Ureter (tissue), 1 donor: ENCODE measurements around the gene ADAP1. TPM values are rescaled to one million over a fixed set of nuclear protein-coding genes. Genes with fewer than 3 reads are reported as not detected.
"Not testable (repeated sequence)": the region's sequence is repeated elsewhere in the genome, so short reads cannot be mapped to it uniquely, and the experiment has no call there.

Experiments used
- DNase-seq: peaks from one replicate; pipeline ENCODE4 v3.0.0-alpha.2; 2020; ENCODE audit warnings: low spot score
- total RNA-seq: library from RNA; stranded (reverse); gene quantifications from one replicate; pipeline ENCODE4 v1.2.4, GENCODE V29; 2023
- donor health status: DM: yes; HTN: yes; CAD: no.

The ADAP1 gene
- total RNA-seq, 1 donor from 2014 or later: 20.6 TPM

DNA sequence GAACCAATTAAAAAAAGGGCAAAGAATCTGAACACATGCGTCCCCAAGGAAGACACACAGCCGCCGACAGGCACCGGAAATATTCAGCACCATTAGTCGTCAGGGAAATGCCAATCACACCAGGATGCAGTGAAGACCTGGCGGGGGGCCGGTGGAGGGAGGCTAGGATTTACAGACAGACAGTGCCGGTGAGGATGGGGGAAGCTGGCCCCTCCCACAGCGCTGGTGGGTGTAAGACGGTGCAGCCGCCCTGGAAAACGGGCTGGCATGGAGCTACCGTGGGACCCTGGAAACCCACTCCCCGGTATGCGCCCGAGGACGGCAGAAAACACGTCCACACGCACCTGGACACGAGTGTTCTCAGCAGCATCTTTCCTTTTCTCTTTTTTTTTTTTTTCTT lies 4.8 kb upstream of the ADAP1 start:
- DNase-seq: no peak

- no peak for DNase-seq
These were observed 4.0 kb upstream of the ADAP1 start for GRCh38 chr7:958221-959200.

DNA sequence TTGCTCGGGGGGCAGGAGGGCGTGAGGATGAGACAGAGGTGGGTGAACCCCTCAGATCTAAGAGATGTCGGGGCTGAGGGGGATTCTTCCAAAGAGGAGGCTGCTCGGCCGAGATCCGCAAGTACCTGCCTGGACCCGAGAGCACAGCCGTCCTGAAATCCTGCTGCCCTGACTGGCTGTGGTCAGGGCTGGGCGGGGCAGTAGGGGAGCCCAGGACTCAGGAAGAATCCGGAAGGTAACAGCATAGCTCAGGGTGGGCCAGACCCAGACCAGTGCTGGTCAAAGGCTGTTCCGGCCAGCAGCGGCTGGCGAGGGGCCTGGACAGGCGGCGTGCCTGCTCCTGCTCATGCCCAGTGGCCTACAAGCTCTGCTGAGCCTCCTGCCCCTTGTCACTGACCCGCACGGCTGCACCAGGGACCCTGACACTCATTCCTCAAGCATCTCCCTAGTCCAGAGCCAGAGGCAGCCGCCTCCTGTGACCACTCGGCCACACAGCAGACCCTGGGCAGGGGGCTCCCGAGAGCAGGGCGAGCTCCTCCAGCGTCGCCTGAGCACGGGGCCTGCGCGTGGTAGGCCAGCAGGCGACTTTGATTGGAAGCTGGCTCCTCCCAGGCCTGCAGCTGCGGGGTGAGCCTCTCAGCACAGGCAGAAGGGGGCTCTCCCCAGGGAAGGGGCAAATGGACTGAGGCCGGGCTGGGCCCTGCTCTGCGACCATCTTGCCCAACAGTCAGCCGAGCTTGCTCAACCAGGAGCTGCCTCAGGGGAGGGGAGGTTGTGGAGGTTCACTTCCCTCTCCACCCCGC lies 3.1 kb upstream of the ADAP1 start:
- DNase-seq: no peak

GRCh38 chr7:956031-956430 lies 1.6 kb upstream of the ADAP1 start:
- DNase-seq: no peak

- peak; percentile 73 for DNase-seq
These were observed 743 bp downstream of the ADAP1 start for GRCh38 chr7:953547-954327.

DNA sequence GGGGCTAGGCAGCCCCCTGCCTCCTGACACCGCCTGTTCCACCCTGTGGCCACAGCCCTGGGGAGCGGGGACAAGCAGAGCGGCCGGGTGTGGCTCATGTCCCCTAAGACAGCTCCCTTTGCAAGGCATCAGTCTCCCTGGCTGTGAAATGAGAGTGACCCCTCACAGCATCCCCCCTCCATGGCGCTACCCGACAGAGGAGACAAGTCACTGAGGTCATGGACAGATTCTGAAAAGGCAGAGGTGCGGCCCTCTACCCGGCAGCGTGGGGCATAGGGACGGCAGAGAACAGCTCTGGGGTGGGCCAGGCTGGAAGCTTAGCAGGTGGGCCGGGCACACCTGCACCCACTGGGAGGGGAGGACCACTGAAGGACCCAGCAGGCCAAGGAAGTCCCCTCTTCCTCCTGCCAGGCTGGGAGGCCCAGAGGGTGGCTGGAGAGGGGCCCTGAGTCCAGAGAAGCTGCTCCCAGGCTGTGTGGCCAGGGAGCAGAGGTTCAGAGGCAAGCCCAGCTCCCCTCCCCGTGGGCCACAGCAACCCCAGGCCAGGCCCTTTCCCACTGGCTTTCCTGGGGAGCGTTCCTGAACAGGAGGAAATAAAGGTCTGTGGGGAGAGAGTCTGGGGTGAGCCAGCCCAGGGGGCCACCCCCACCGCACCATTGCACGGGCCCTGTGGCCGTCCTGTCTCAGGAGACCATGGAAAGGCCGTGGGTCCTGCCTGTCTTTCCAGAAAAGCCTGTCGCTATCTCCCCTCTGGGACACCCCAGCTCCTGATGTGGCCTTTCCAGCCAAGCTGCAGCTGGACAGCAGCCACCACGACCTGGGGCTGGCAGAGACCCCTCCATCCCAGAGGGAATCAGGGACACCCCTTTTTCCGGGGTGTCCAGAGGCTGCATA lies 1.7 kb downstream of the ADAP1 start:
- no peak for DNase-seq

DNA sequence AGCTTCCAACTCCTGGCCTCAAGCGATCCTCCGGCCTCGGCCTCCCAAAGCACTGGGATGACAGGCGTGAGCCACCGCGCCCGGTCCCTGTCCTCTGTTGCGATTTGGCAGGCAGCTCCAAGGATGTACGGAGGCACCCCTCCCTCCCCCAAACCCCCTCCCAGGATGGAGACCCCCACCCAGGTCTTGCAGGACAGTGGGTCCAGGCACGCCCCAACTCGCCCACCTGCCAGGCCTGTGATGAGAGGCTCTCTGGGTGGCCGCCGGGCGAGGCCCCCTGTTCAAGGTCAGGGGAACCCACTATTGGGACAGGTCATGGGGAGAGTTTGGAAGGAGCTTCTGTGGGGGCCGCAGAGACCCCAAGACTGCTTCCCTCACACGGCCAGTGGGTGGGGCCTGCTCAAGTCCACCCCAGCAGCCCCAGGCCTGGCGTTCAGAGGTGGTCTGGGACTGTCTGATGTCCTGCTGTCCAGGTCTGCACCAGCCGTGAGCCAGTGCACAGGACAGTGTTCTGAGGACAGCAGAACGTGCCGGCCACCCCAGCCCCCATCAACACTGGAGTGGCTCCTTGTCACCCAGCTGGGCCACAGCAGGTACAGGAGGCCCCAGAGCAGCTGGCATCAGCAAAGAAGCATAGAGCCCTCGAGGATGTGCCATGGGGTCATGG lies 2.5 kb downstream of the ADAP1 start:
- no peak for DNase-seq

- peak; percentile 79 for DNase-seq
These were observed 5.2 kb downstream of the ADAP1 start for GRCh38 chr7:949021-949934.

DNA sequence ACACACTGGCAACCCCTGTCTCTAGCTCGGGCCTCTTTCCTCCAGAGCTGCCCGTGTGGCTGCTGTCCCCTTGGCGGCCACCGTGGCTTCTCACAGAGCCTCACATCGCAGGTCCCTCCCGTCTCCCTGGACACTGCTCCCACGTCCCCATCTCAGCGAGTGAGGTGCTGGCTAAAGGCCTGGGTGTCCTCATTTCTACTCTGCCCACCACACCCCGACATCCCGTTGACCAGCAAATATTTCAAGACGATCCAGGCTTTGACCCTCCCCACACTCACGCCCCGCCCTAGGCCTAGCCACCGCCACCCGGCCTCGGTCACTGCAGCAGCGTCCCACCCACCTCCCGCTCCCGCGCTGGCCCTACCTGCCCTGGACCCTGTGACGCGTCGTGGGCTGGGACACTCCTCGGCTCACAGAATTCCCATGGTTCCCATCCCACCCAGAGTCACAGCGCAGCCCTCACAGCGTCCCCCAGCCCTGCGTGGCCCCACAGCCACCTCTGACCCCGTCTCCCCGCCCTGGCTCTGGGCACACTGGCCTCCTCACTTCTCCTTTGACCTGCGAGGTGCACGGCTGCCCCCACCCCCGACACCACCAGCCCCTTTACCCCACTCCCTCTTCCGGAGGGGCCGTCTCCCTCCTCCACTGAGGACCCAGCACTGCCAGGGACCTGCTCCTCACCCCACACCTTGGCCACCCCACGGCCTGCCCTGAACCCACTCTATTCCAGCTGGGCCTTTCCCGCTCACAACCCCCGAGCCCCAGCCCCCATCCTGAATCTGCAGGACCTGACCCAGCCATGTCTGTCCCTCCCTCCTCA lies 6.9 kb downstream of the ADAP1 start:
- no peak for DNase-seq

DNA sequence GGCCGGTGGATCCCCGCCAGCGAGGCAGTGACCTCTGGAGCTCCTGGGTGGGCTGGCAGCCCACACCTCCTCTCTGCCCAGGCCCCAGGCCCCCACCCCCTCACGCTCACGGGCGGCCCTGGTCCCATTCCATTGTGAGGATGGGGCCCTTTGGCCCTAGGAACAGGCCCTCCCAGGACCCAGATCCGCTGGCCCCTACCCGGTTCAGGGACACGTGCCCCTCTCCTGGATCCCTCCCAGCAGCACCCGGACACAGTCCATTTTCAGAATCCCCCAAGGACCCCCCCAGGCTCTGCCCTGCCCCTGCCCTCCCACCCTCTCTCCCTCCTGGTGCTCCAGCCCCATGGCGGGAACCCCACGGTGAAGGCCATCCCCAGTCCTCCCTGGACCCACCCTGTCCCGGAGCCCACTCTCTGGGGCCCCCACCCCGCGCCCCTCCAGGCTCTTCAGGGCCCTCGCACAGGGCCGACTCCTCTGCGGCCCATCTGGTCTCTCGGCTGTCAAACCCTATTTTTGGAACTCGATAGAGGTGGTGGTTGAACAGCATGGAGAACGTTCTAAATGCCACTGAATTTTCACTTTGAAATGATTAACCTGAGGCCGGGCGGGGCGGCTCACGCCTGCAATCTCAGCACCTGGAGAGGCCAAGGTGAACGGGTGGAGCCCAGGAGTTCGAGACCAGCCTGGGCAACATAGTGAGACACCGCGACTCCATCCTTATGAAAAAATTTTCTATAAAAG lies 8.1 kb downstream of the ADAP1 start:
- DNase-seq: no peak

- peak; percentile 93 for DNase-seq
These were observed 8.8 kb downstream of the ADAP1 start for GRCh38 chr7:945556-946255.

- DNase-seq: no peak
These were observed 9.3 kb downstream of the ADAP1 start for GRCh38 chr7:945147-945555.

- DNase-seq: no peak
These were observed 9.7 kb downstream of the ADAP1 start for GRCh38 chr7:944744-945143.

DNA sequence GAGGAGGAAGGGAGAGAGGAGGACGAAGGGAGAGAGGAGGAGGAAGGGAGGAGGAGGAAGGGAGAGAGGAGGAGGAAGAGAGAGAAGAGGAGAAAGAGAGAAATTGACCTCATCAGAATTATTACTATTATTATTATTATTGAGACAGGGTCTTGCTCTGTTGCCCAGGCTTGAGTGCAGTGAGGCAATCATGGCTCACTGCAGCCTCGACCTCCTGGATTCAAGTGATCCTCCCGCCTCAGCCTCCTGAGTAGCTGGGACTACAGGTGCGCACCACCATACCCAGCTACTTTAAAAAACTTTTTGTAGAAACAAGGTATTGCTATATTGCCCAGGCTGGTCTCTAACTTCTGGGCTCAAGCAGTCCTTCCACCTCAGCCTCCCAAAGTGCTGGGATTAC lies 10.7 kb downstream of the ADAP1 start:
- not testable (repeated sequence) for DNase-seq

GRCh38 chr7:940599-941408 lies 13.7 kb downstream of the ADAP1 start:
- DNase-seq: no peak

GRCh38 chr7:939843-940242 lies 14.6 kb downstream of the ADAP1 start:
- DNase-seq: no peak
